CD4-positive, alpha-beta memory T cell (primary cell): Measurements from ENCODE around the gene GSTP1. TPM values are rescaled to one million over a fixed set of nuclear protein-coding genes. Genes with fewer than 3 reads are reported as not detected.
"Not testable (repeated sequence)": the region's sequence is repeated elsewhere in the genome, so short reads cannot be mapped to it uniquely, and the experiment has no call there.

Experiments used
- CTCF ChIA-PET: fragments of 350-600 bp; sonication (Branson Sonifier 250); formaldehyde crosslinking; loops from one replicate; lab custom pipeline; 2021; ENCODE audit warnings: inconsistent platforms; ENCODE audit not compliant: partially characterized antibody; lab: Charles Lee
- POLR2A ChIA-PET: fragments of 350-600 bp; sonication (Branson Sonifier 250); formaldehyde crosslinking; loops from one replicate; lab custom pipeline; 2021; ENCODE audit not compliant: partially characterized antibody; lab: Charles Lee
- DNase-seq, 5 donors: peaks; one replicate each; pipeline versions ENCODE4 v3.0.0 to v3.0.0-alpha.2; 2020 to 2022; ENCODE audit warnings: mixed read lengths in 1 of 5
- H3K27ac ChIP-seq: one replicate; pipeline ENCODE4 v1.7.0; 2013; ENCODE audit warnings: low read depth, low read length
- H3K27me3 ChIP-seq: 2 replicates; pipeline ENCODE4 v1.7.0; 2013; ENCODE audit warnings: mild to moderate bottlenecking, low read length, moderate library complexity; ENCODE audit not compliant: insufficient read depth
- H3K36me3 ChIP-seq: 2 replicates; pipeline ENCODE4 v1.7.0; 2013; ENCODE audit warnings: mild to moderate bottlenecking, low read length, moderate library complexity; ENCODE audit not compliant: insufficient read depth
- H3K4me1 ChIP-seq: 2 replicates; pipeline ENCODE4 v1.7.0; 2013; ENCODE audit warnings: mild to moderate bottlenecking, low read length, moderate library complexity; ENCODE audit not compliant: insufficient read depth
- H3K4me3 ChIP-seq, 2 donors: one replicate each; pipeline ENCODE4 v1.7.0; 2013; ENCODE audit warnings: low read length in 2 of 2, mild to moderate bottlenecking in 1 of 2
- H3K9me3 ChIP-seq, 2 donors: one replicate each; pipeline ENCODE4 v1.7.0; 2013; ENCODE audit warnings: low read length in 2 of 2, control low read depth in 1 of 2; ENCODE audit not compliant: control insufficient read depth in 1 of 2
- H3K27ac Mint-ChIP-seq, 7 donors: one replicate each; pipeline ENCODE4 v1.8.0; 2020 to 2021; ENCODE audit warnings: mixed read lengths in 7 of 7, mild to moderate bottlenecking in 6 of 7, inconsistent platforms in 3 of 7, moderate library complexity in 3 of 7
- H3K27me3 Mint-ChIP-seq, 2 donors: one replicate each; pipeline ENCODE4 v1.8.0; 2020 to 2021; ENCODE audit warnings: mixed read lengths in 2 of 2
- H3K36me3 Mint-ChIP-seq, 2 donors: one replicate each; pipeline ENCODE4 v1.8.0; 2020 to 2021; ENCODE audit warnings: mixed read lengths in 2 of 2, inconsistent platforms in 1 of 2, mild to moderate bottlenecking in 1 of 2
- H3K4me1 Mint-ChIP-seq, 4 donors: one replicate each; pipeline ENCODE4 v1.8.0; 2020 to 2021; ENCODE audit warnings: mixed read lengths in 4 of 4, mild to moderate bottlenecking in 1 of 4
- H3K4me3 Mint-ChIP-seq, 8 donors: one replicate each; pipeline ENCODE4 v1.8.0; 2020 to 2021; ENCODE audit warnings: mixed read lengths in 8 of 8, mild to moderate bottlenecking in 7 of 8, moderate library complexity in 6 of 8, inconsistent platforms in 3 of 8
- H3K9me3 Mint-ChIP-seq, 8 donors: one replicate each; pipeline ENCODE4 v1.8.0; 2020 to 2021; ENCODE audit warnings: mixed read lengths in 8 of 8, mild to moderate bottlenecking in 5 of 8, inconsistent platforms in 3 of 8, moderate library complexity in 1 of 8
- intact Hi-C: fragments of 100-400 bp; cut with micrococcal nuclease; formaldehyde crosslinking; loops from one replicate; pipeline ENCODE4 v1.15.1; 2023
- polyA plus RNA-seq, 2 donors: library from polyadenylated mRNA; unstranded; fragments of 300-500 nt; fragmentation: Illumina TruSeq; gene quantifications; one replicate each; pipeline ENCODE4 v1.2.3, GENCODE V29; 2021
- total RNA-seq, 2 experiments: library from RNA; stranded (reverse); gene quantifications; one replicate each; pipeline ENCODE4 v1.2.3, GENCODE V29; 2021

The GSTP1 gene
- total and polyA plus RNA-seq, 4 experiments from 2014 or later = 134 to 245 (median 189) TPM

DNA sequence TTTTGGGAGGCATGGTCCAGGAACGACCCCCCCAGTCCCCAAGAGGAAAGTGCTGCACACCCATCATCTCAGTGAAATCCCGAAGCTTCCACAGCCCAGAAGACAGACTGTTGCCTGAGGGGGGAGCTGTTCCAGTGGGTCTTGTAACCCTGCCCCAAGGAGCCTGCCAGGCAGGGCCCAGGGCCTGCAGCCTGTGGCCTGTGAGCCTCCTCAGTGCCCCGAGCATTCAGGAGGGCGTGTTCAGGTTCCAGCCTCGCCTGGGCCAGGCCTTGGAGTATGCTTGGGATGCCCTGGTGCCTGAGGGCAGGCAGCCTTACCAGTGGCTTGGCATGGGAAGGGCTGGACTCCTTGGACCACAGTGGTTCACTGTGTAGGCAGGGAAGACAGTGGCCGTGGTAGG lies 42.4 kb upstream of the GSTP1 start:
- H3K4me3 Mint-ChIP-seq = no peak overlapping the region
- H3K4me1 Mint-ChIP-seq = no peaks in the 10 kb centered on the region
- ChIA-PET POLR2A (no interaction called here), CTCF (no interaction called here)
- Histone ChIP-seq H3K4me1 (no peaks in the 10 kb centered on the region), H3K4me3 (no peak overlapping the region), H3K27ac (no peak overlapping the region), H3K36me3 (no peaks in the 10 kb centered on the region), H3K27me3 (no peaks in the 10 kb centered on the region), H3K9me3 (no peaks in the 10 kb centered on the region)
- H3K27ac Mint-ChIP-seq = peak overlapping the region in 1 of 7 donors; percentile 57
- no peaks in the 10 kb centered on the region for H3K36me3 Mint-ChIP-seq
- intact Hi-C loops = no loop called here
- no peak for DNase-seq
- no peaks in the 10 kb centered on the region for H3K27me3 Mint-ChIP-seq
- no peaks in the 10 kb centered on the region for H3K9me3 Mint-ChIP-seq

DNA sequence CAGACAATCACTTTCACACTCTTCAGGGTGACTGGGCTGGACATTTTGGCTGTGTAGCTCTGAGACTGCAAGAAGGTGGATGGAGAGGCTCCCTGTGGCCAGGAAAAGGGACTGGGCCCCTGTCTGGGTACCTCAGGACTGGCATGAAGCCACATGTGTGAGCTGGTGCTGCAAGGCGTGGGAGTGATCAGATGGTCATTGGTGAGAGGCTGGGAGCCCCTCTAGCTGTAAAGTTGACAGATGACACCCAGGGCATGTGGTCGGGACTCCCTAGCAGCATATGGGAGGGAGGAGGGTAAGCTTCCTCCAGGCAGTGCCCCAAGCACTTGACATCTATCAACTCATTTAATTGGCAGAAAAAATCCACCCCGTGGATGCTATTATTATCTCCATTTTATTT lies 41.4 kb upstream of the GSTP1 start:
- no peak overlapping the region for H3K4me3 Mint-ChIP-seq
- H3K9me3 Mint-ChIP-seq = no peaks in the 10 kb centered on the region
- no peaks in the 10 kb centered on the region for H3K9me3 ChIP-seq
- peaks cover 1 to 2% of the 10 kb centered on the region in 2 donors for H3K27me3 Mint-ChIP-seq
- H3K27ac ChIP-seq = no peak overlapping the region
- DNase-seq = no peak
- no peak overlapping the region for H3K27ac Mint-ChIP-seq
- peaks cover 0 to 1% (median 0%) of the 10 kb centered on the region in 4 donors for H3K4me1 Mint-ChIP-seq
- no peaks in the 10 kb centered on the region for H3K4me1 ChIP-seq
- no peaks in the 10 kb centered on the region for H3K27me3 ChIP-seq
- POLR2A ChIA-PET = no interaction called here
- H3K4me3 ChIP-seq = no peak overlapping the region
- H3K36me3 Mint-ChIP-seq = no peaks in the 10 kb centered on the region
- CTCF ChIA-PET = no interaction called here
- no peaks in the 10 kb centered on the region for H3K36me3 ChIP-seq
- intact Hi-C loops = no loop called here

DNA sequence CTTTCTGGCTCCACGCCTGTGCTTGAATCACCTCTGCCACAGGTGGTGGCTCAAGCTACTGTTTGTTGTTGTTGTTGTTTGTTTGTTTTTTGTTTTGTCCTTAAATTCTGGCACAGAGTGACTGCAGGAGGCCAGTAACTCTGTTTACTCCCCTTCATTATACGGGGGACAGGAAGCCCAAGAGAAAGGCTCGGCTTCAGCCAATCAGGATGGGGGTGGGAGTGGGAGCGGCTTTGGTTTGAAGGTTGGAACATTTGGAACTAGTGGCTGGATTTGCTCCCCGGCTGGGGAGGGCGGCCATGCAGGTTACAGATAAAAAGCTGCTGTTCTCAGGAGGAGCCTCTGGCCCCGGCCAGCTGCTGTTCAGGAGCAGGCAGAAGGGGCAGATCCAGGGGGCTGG lies 40.6 kb upstream of the GSTP1 start:
- Mint-ChIP-seq H3K27me3 (peaks cover 1 to 2% of the 10 kb centered on the region in 2 donors), H3K27ac (peak overlapping the region in 1 of 7 donors; percentile 62), H3K4me3 (no peak overlapping the region), H3K36me3 (no peaks in the 10 kb centered on the region), H3K9me3 (no peaks in the 10 kb centered on the region), H3K4me1 (peaks cover 0 to 1% (median 0%) of the 10 kb centered on the region in 4 donors)
- H3K9me3 ChIP-seq = no peaks in the 10 kb centered on the region
- no peaks in the 10 kb centered on the region for H3K27me3 ChIP-seq
- CTCF ChIA-PET = no interaction called here
- intact Hi-C loops = no loop called here
- POLR2A ChIA-PET = no interaction called here
- no peak for DNase-seq
- no peaks in the 10 kb centered on the region for H3K4me1 ChIP-seq
- H3K4me3 ChIP-seq = no peak overlapping the region
- H3K36me3 ChIP-seq = no peaks in the 10 kb centered on the region
- H3K27ac ChIP-seq = no peak overlapping the region

DNA sequence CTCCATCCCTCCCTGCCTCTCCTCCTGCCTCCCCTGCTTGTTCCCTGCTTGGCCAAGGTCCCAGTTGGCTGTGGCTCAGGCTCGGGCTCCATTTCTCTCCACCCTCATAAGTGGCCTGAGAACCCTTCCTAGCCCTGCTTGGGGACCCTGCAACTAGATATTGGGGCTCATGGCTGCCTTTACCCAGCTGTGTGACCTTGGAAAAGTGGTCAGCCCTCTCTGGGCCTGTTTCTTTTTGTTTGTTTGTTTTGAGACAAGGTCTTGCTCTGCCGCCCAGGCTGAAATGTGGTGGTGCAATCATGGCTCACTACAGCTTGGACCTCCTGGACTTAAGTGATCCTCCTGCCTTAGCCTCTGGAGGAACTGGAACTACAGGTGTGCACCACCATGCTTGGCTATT lies 40.0 kb upstream of the GSTP1 start:
- H3K4me3 ChIP-seq = no peak overlapping the region
- H3K4me3 Mint-ChIP-seq = no peak overlapping the region
- H3K27ac ChIP-seq = no peak overlapping the region
- H3K27ac Mint-ChIP-seq = peak overlapping the region in 1 of 7 donors; percentile 15
- peaks cover 1 to 2% of the 10 kb centered on the region in 2 donors for H3K27me3 Mint-ChIP-seq
- H3K36me3 Mint-ChIP-seq = no peaks in the 10 kb centered on the region
- H3K4me1 ChIP-seq = no peaks in the 10 kb centered on the region
- POLR2A ChIA-PET = no interaction called here
- H3K9me3 Mint-ChIP-seq = no peaks in the 10 kb centered on the region
- no peak for DNase-seq
- H3K9me3 ChIP-seq = no peaks in the 10 kb centered on the region
- H3K4me1 Mint-ChIP-seq = peaks cover 0 to 1% (median 0%) of the 10 kb centered on the region in 4 donors
- CTCF ChIA-PET = no interaction called here
- intact Hi-C loops = no loop called here
- H3K36me3 ChIP-seq = no peaks in the 10 kb centered on the region
- H3K27me3 ChIP-seq = no peaks in the 10 kb centered on the region

DNA sequence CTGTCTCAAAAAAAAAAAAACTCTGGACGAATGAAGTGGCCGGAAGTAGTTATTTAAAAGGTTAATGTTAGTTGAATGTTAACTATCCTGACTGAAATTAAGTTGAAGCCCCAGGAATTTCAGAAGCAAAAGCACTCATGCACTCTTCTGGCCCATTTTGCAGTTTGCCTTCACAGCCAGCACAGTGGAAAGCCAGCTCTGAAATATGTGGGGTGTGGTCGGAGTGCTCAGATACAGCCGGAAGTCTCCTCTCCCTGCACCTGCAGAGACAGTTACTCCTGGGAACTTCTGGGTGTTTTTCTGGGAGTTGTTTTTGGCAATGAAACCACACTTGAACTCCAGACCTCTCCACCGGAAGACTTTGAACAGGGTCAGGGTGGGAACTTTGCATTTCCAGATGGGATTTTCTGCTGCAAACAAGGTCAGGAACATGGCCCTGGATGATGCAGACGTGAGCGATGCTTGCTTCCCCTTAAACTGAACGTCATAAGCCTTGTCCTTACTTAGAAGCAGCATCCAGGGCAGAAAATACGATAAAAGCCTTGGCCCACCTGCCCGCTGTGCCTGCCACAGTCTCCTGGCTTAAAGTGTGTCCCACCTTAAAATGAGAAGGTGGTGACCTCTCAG lies 38.9 kb upstream of the GSTP1 start:
- ChIA-PET POLR2A (no interaction called here), CTCF (no interaction called here)
- Histone ChIP-seq H3K4me3 (no peak overlapping the region), H3K27ac (no peak overlapping the region), H3K27me3 (no peaks in the 10 kb centered on the region), H3K4me1 (no peaks in the 10 kb centered on the region), H3K9me3 (no peaks in the 10 kb centered on the region), H3K36me3 (no peaks in the 10 kb centered on the region)
- peaks cover 0 to 1% (median 0%) of the 10 kb centered on the region in 4 donors for H3K4me1 Mint-ChIP-seq
- no peak for DNase-seq
- H3K27me3 Mint-ChIP-seq = peaks cover 1 to 2% of the 10 kb centered on the region in 2 donors
- H3K9me3 Mint-ChIP-seq = no peaks in the 10 kb centered on the region
- H3K36me3 Mint-ChIP-seq = no peaks in the 10 kb centered on the region
- no peak overlapping the region for H3K4me3 Mint-ChIP-seq
- no peak overlapping the region for H3K27ac Mint-ChIP-seq
- intact Hi-C loops = no loop called here

DNA sequence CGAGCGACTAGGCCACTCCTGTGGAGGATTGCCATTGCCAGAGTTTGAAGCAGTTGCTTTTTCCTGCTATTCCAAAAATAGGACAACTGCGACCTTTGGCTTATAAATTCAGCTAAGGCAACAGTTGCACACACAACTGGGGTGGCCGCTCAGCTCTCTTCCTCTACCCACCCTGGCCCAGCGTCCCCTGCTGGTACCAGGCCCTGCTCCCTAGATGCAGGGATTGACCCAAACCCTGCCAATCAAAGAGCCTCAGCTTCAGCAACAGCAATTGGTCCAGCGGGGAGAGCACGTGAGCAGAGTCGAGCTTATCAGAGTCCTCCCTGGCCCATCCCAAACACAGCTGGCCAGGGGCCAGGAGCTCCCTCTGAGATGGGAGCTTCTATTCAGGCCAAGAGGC lies 38.3 kb upstream of the GSTP1 start:
- H3K4me3 Mint-ChIP-seq = no peak overlapping the region
- POLR2A ChIA-PET = no interaction called here

DNA sequence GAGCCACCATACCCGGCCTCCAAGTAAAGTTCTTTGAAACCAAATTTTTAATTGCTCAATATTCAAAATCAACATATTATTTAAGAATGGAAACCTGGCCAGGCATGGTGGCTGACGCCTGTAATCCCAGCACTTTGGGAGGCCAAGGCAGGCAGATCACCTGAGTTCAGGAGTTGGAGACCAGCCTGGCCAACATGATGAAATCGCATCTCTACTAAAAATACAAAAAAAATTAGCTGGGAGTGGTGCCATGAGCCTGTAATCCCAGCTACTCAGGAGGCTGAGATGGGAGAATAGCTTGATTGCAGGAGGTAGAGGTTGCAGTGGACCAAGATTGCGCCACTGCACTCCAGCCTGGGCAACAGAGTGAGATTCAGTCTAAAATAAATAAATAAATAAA lies 35.5 kb upstream of the GSTP1 start:
- H3K4me1 ChIP-seq, intact Hi-C loops, H3K9me3 ChIP-seq, H3K27me3 Mint-ChIP-seq, H3K27ac Mint-ChIP-seq, H3K27me3 ChIP-seq, H3K4me3 ChIP-seq, CTCF ChIA-PET, H3K36me3 Mint-ChIP-seq, H3K4me3 Mint-ChIP-seq, H3K9me3 Mint-ChIP-seq, H3K27ac ChIP-seq, H3K4me1 Mint-ChIP-seq, DNase-seq, H3K36me3 ChIP-seq, POLR2A ChIA-PET: not testable (repeated sequence)

More for the DNA sequence above, 38.3 kb upstream of the GSTP1 start:
- Histone ChIP-seq H3K4me3 (no peak overlapping the region), H3K36me3 (no peaks in the 10 kb centered on the region), H3K27ac (no peak overlapping the region), H3K27me3 (no peaks in the 10 kb centered on the region), H3K9me3 (no peaks in the 10 kb centered on the region), H3K4me1 (no peaks in the 10 kb centered on the region)
- Mint-ChIP-seq H3K36me3 (no peaks in the 10 kb centered on the region), H3K4me1 (peaks cover 0 to 1% (median 0%) of the 10 kb centered on the region in 4 donors), H3K9me3 (no peaks in the 10 kb centered on the region), H3K27ac (no peak overlapping the region), H3K27me3 (peaks cover 2 to 5% of the 10 kb centered on the region in 2 donors)
- intact Hi-C loops = no loop called here
- CTCF ChIA-PET = no interaction called here
- no peak for DNase-seq
